ENCODE measurements around the gene SACM1L.
"Not testable (repeated sequence)": the region's sequence is repeated elsewhere in the genome, so short reads cannot be mapped to it uniquely, and the experiment has no call there.

SACM1L gene

GRCh38 chr3:45746165-45746776 lies 57.1 kb downstream of the SACM1L start:
- DNase-seq, result no peak

- DNase-seq, result no peak
These were observed 57.8 kb downstream of the SACM1L start for GRCh38 chr3:45746777-45747622.

- no peak for DNase-seq
These were observed 58.9 kb downstream of the SACM1L start for GRCh38 chr3:45748068-45748467.

- DNase-seq, result not testable (repeated sequence)
These were observed 59.9 kb downstream of the SACM1L start for GRCh38 chr3:45749036-45749600.

- DNase-seq, result no peak
These were observed 60.7 kb downstream of the SACM1L start for GRCh38 chr3:45749880-45750279.

GRCh38 chr3:45751537-45752242 lies 62.5 kb downstream of the SACM1L start:
- no peak for DNase-seq

GRCh38 chr3:45753095-45753494 lies 63.9 kb downstream of the SACM1L start:
- DNase-seq, result no peak

GRCh38 chr3:45754461-45754860 lies 65.3 kb downstream of the SACM1L start:
- DNase-seq, result no peak

- DNase-seq, result peak in 1 of 2 experiments; percentile 2
These were observed 66.9 kb downstream of the SACM1L start for GRCh38 chr3:45756055-45756454.

GRCh38 chr3:45757141-45757540 lies 67.9 kb downstream of the SACM1L start:
- not testable (repeated sequence) for DNase-seq

GRCh38 chr3:45758871-45759270 lies 69.7 kb downstream of the SACM1L start:
- DNase-seq, result no peak

- no peak for DNase-seq
These were observed 70.7 kb downstream of the SACM1L start for GRCh38 chr3:45759851-45760250.

- DNase-seq, result peak; percentile 28 to 69
These were observed 71.9 kb downstream of the SACM1L start for GRCh38 chr3:45760878-45761711.

- no peak for DNase-seq
These were observed 72.6 kb downstream of the SACM1L start for GRCh38 chr3:45761831-45762230.

- DNase-seq, result peak in 1 of 2 experiments; percentile 5
These were observed 73.6 kb downstream of the SACM1L start for GRCh38 chr3:45762647-45763302.

- no peak for DNase-seq
These were observed 74.1 kb downstream of the SACM1L start for GRCh38 chr3:45763303-45763675.

- no peak for DNase-seq
These were observed 76.2 kb downstream of the SACM1L start for GRCh38 chr3:45765266-45765851.

- peak; percentile 12 to 62 for DNase-seq
These were observed 76.8 kb downstream of the SACM1L start for GRCh38 chr3:45765958-45766357.

- DNase-seq, result no peak
These were observed 82.1 kb downstream of the SACM1L start for GRCh38 chr3:45771166-45771775.

- no peak for DNase-seq
These were observed 82.6 kb downstream of the SACM1L start for GRCh38 chr3:45771831-45772230.

Measured in NCI-H526 (cell line).